Measurements from ENCODE around the gene NUP62CL. TPM values are rescaled to one million over a fixed set of nuclear protein-coding genes. Genes with fewer than 3 reads are reported as not detected.

Gene NUP62CL, protein sequence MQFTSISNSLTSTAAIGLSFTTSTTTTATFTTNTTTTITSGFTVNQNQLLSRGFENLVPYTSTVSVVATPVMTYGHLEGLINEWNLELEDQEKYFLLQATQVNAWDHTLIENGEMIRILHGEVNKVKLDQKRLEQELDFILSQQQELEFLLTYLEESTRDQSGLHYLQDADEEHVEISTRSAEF
- not detected for total RNA-seq

GRCh38 chrX:107205770-107206696 lies at the start of gene NUP62CL, which contains the start of gene DNAAF6:
Gene NUP62CL, minus strand, starts transcription at chrX:107206433. Its CDS starts 31,287 bp downstream, at chrX:107175146.
Gene DNAAF6, plus strand, starts transcription at chrX:107206611. Its CDS starts 6,265 bp downstream, at chrX:107212876.
- intact Hi-C loops (cut with DNase I), result no loop called here
- peak within 1 kb of the TSS; percentile 57 to 64 for H3K4me3 ChIP-seq
- no peaks in the 10 kb centered on the region for H3K4me1 ChIP-seq
- no peak for TF ChIP-seq CTCF (IDR thresholded peaks at IDR 0.05)
- no peaks in the 10 kb centered on the region for H3K9me3 ChIP-seq
- no peaks in the 10 kb centered on the region for H3K27me3 ChIP-seq
- no peak within 1 kb of the TSS for H3K27ac ChIP-seq
- no peaks in the 10 kb centered on the region for H3K36me3 ChIP-seq
- peak; percentile 12 to 65 for DNase-seq (ENCODE audit: low spot score in 2 of 2)

GRCh38 chrX:107228486-107228819 lies 22.2 kb upstream of the NUP62CL start:
- intact Hi-C loops (cut with DNase I), result no loop called here
- DNase-seq (ENCODE audit: low spot score in 2 of 2), result no peak

DNA sequence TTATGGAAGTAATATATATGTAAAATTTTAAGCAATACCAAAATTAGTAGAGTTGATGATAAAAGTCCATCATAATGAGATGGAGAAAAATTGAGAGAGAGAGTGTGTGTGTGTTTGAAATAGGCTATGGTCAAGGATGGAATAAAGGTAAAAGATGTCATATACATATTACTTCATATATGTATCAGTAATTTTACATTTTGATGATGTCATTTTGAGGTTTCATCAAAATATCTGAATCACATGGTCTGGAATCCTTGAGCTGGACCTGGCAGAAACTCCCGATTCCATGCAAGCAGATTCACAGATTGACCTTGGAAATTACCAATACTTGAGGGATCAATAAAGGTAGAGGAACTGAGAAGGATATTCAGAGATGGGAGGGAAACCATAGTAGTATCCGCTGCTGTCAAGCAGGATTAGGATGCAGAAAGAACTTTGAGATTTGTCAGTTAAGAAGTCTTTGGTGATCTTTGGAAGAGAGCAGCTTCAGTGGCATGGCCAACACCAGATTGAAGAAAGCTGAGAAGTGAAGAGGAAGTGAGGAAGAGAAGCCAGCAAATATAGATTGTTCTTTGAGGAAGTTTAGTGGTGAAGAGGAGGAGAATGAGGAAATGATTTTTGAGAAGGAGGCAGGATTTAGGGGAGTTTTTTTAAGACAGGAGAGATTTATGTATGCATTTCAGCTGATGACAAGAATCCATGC lies 21.7 kb upstream of the NUP62CL start:
- no peaks in the 10 kb centered on the region for H3K36me3 ChIP-seq
- H3K4me1 ChIP-seq, result no peaks in the 10 kb centered on the region
- no peaks in the 10 kb centered on the region for H3K27me3 ChIP-seq
- no peak for DNase-seq (ENCODE audit: low spot score in 2 of 2)
- no peak for TF ChIP-seq CTCF (IDR thresholded peaks at IDR 0.05)
- no peak overlapping the region for H3K4me3 ChIP-seq
- no peak overlapping the region for H3K27ac ChIP-seq
- H3K9me3 ChIP-seq, result no peaks in the 10 kb centered on the region
- intact Hi-C loops (cut with DNase I), result no loop called here

More at GRCh38 chrX:107228486-107228819, 22.2 kb upstream of the NUP62CL start:
- H3K9me3 ChIP-seq, result no peaks in the 10 kb centered on the region
- H3K27ac ChIP-seq, result no peak overlapping the region
- no peaks in the 10 kb centered on the region for H3K27me3 ChIP-seq
- TF ChIP-seq CTCF (IDR thresholded peaks at IDR 0.05), result no peak
- H3K4me1 ChIP-seq, result no peaks in the 10 kb centered on the region
- H3K36me3 ChIP-seq, result no peaks in the 10 kb centered on the region
- H3K4me3 ChIP-seq, result no peak overlapping the region

DNA sequence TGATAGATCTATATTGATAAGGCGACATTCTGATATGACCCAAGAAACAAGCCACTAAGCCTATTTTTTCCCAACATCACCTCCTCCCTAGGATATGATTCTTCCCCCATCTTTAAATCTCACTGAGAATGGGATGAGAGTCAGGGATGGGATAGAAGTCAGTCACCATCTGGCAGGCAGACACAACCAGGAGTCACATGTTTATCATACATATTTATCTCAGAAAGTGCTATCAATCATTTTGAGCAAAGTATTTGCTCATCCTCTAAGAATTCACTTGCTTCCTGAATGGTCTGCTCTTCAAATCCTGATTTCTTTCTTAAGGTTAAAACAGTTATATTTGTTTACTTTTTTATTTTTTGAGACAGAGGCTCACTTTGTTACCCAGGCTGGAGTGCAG lies 20.5 kb upstream of the NUP62CL start:
- intact Hi-C loops (cut with DNase I), result no loop called here
- no peak overlapping the region for H3K4me3 ChIP-seq
- H3K9me3 ChIP-seq, result no peaks in the 10 kb centered on the region
- no peaks in the 10 kb centered on the region for H3K27me3 ChIP-seq
- H3K36me3 ChIP-seq, result no peaks in the 10 kb centered on the region
- no peaks in the 10 kb centered on the region for H3K4me1 ChIP-seq
- H3K27ac ChIP-seq, result no peak overlapping the region
- DNase-seq (ENCODE audit: low spot score in 2 of 2), result no peak
- no peak for TF ChIP-seq CTCF (IDR thresholded peaks at IDR 0.05)

DNA sequence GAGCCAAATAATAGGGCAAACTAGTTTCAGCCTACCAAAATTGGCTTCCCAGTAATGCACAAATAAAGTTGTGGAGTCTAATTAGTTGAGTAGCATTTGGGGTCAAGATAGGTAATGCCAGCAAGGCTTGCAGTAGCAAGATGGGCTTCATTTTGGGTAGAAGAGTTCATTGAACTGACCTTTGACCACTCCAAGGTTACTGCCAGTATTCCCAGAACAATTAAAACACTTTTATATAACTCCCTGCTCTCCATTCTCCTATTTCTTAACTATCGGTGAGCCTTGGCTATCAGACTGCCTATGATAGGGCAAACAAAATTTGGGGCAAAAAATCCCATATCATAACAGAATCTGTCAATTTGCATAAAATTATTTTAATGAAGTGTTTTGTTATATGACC lies 7.2 kb upstream of the NUP62CL start:
- Histone ChIP-seq H3K4me1 (no peaks in the 10 kb centered on the region), H3K36me3 (no peaks in the 10 kb centered on the region), H3K9me3 (no peaks in the 10 kb centered on the region), H3K4me3 (no peak overlapping the region), H3K27me3 (no peaks in the 10 kb centered on the region), H3K27ac (no peak overlapping the region)
- TF ChIP-seq CTCF (IDR thresholded peaks at IDR 0.05), result no peak
- DNase-seq (ENCODE audit: low spot score in 2 of 2), result no peak
- intact Hi-C loops (cut with DNase I), result no loop called here
